NCI-H1105 (cell line): ENCODE results near the gene JAKMIP2.
"Not testable (repeated sequence)": the region's sequence is repeated elsewhere in the genome, so short reads cannot be mapped to it uniquely, and the experiment has no call there.

Source experiments
- DNase-seq: peaks from one replicate; lab custom pipeline; 2025; lab: John Stamatoyannopoulos, UW

Gene JAKMIP2

GRCh38 chr5:147648597-147648996 is 133.9 kb downstream of the JAKMIP2 start:
- no peak for DNase-seq

GRCh38 chr5:147645197-147645596 is 137.3 kb downstream of the JAKMIP2 start:
- DNase-seq = no peak

- DNase-seq = no peak
These were observed 138.1 kb downstream of the JAKMIP2 start for GRCh38 chr5:147644460-147644859.

- DNase-seq = no peak
These were observed 139.4 kb downstream of the JAKMIP2 start for GRCh38 chr5:147643142-147643541.

- DNase-seq = no peak
These were observed 139.9 kb downstream of the JAKMIP2 start for GRCh38 chr5:147642666-147643065.

- no peak for DNase-seq
These were observed 143.2 kb downstream of the JAKMIP2 start for GRCh38 chr5:147639321-147639720.

GRCh38 chr5:147636729-147636984 is 145.9 kb downstream of the JAKMIP2 start:
- DNase-seq = no peak

GRCh38 chr5:147635882-147636728 is 146.4 kb downstream of the JAKMIP2 start:
- no peak for DNase-seq

GRCh38 chr5:147635439-147635838 is 147.1 kb downstream of the JAKMIP2 start:
- not testable (repeated sequence) for DNase-seq

- DNase-seq = no peak
These were observed 149.4 kb downstream of the JAKMIP2 start for GRCh38 chr5:147633173-147633572.

- DNase-seq = no peak
These were observed 151.0 kb downstream of the JAKMIP2 start for GRCh38 chr5:147631428-147632003.

GRCh38 chr5:147629196-147629595 is 153.3 kb downstream of the JAKMIP2 start:
- DNase-seq = no peak

- DNase-seq = peak; percentile 63
These were observed 154.3 kb downstream of the JAKMIP2 start for GRCh38 chr5:147628058-147628895.

- DNase-seq = no peak
These were observed 156.1 kb downstream of the JAKMIP2 start for GRCh38 chr5:147626464-147626863.

- no peak for DNase-seq
These were observed 161.5 kb downstream of the JAKMIP2 start for GRCh38 chr5:147621016-147621415.

GRCh38 chr5:147619281-147619878 is 163.1 kb downstream of the JAKMIP2 start:
- no peak for DNase-seq

GRCh38 chr5:147617711-147618350 is 164.7 kb downstream of the JAKMIP2 start:
- DNase-seq = no peak

- DNase-seq = no peak
These were observed 165.3 kb downstream of the JAKMIP2 start for GRCh38 chr5:147617191-147617606.

GRCh38 chr5:147616421-147616820 is 166.1 kb downstream of the JAKMIP2 start:
- no peak for DNase-seq

GRCh38 chr5:147613359-147613758 is 169.2 kb downstream of the JAKMIP2 start:
- no peak for DNase-seq

- DNase-seq = no peak
These were observed 171.0 kb downstream of the JAKMIP2 start for GRCh38 chr5:147611483-147611882.

GRCh38 chr5:147610798-147611197 is 171.7 kb downstream of the JAKMIP2 start:
- DNase-seq = no peak
